Measurements from ENCODE around the gene RHOA.

The RHOA gene

DNA sequence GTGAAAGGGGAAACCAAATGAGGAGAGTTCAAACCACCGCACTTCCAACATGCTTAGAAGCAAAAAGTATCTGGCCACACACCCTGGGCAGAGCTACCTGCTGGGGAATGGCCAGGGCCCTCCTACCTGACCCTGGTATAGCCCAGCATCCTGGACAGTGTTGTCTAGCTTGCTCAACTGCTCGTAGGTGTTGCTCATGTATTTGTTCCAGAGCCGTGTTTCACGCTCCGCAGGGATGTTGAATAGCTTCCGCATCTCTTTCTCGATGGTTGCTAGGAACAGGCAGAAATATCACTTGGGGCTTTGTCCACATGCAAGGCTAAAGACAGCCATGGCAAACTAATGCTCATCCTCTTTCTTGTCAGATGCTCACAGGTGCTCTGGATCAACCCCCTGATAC, 87.0 kb downstream of the RHOA start:
- DNase-seq (ENCODE audit: low spot score): no peak

- no peak for DNase-seq (ENCODE audit: low spot score)
These were observed 94.9 kb downstream of the RHOA start for GRCh38 chr3:49316696-49317457.

DNA sequence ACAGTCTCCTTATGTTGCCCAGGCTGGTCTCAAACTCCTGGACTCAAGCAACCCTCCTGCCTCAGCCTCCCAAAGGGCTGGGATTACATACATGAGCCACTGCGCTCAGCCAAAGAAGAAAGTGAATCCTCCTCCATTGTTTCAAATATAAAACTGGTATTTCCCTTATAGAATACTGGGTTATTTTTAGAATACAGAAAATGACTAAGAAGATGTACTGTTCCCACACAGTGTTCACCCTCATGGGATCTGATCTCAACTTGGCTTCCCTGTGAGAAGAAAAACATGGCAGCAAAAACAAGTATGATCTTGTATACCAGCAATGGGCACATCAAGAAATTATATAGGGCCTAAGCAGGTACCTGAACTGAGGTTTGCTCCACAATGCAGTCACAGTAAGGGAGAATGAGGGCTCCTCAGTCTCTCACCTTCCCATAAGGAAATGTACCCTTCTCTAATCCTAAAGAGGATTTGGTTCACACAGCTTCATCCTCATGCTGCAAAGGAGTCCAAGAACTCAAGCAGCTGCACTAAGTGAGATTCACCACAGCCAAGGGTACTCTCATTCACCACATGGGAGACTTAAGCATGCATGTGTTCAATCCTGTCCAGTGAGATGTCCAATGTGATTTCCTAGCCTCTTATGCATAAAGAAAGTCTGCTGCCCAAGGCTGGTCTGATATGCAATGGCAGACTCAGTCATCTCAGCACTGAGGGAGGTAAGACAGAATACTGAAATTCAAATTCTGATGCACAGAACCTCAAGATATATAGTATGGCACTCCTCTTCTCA, 97.7 kb downstream of the RHOA start:
- DNase-seq (ENCODE audit: low spot score): no peak

GRCh38 chr3:49311283-49311682, 100.5 kb downstream of the RHOA start:
- no peak for DNase-seq (ENCODE audit: low spot score)

GRCh38 chr3:49310677-49311076, 101.1 kb downstream of the RHOA start:
- DNase-seq (ENCODE audit: low spot score): no peak
